DOHH2 (cell line): ENCODE results near the gene PLSCR2.
"Not testable (repeated sequence)": the region's sequence is repeated elsewhere in the genome, so short reads cannot be mapped to it uniquely, and the experiment has no call there.

Experiments used
- H3F3A ChIP-seq: fragments of 200-600 bp; sonication (generic), shearing (Covaris generic); 2 replicates; pipeline ENCODE4 v1.6.0; 2016; ENCODE audit warnings: antibody characterized with exemption, mild to moderate bottlenecking; ENCODE audit not compliant: control insufficient read depth, insufficient read depth
- H3K27ac ChIP-seq: fragments of 200-600 bp; sonication (generic); 2 replicates; pipeline ENCODE4 v1.5.1; 2014; ENCODE audit warnings: low read depth, mild to moderate bottlenecking, low read length, moderate library complexity
- H3K27me3 ChIP-seq: fragments of 200-600 bp; sonication (generic); 2 replicates; pipeline ENCODE4 v1.6.1; 2014; ENCODE audit warnings: mild to moderate bottlenecking, low read length, mixed read lengths; ENCODE audit not compliant: control insufficient read depth
- H3K36me3 ChIP-seq: fragments of 200-600 bp; sonication (generic); 2 replicates; pipeline ENCODE4 v1.6.1; 2014; ENCODE audit warnings: mild to moderate bottlenecking, low read length, moderate library complexity, mixed read lengths; ENCODE audit not compliant: control insufficient read depth
- H3K4me1 ChIP-seq: fragments of 200-600 bp; sonication (generic); 2 replicates; pipeline ENCODE4 v1.6.1; 2014; ENCODE audit warnings: mild to moderate bottlenecking, low read length, mixed read lengths; ENCODE audit not compliant: control insufficient read depth
- H3K4me2 ChIP-seq: fragments of 200-600 bp; sonication (generic); 2 replicates; pipeline ENCODE4 v1.6.0; 2014; ENCODE audit warnings: mild to moderate bottlenecking, low read length, moderate library complexity
- H3K4me3 ChIP-seq: fragments of 200-600 bp; sonication (generic); 2 replicates; pipeline ENCODE4 v1.5.1; 2014; ENCODE audit warnings: mild to moderate bottlenecking, low read length, mixed read lengths
- H3K79me2 ChIP-seq: fragments of 200-600 bp; sonication (generic); 2 replicates; pipeline ENCODE4 v1.6.1; 2014; ENCODE audit warnings: mild to moderate bottlenecking, low read length, mixed read lengths; ENCODE audit not compliant: control insufficient read depth
- H3K9me2 ChIP-seq: fragments of 200-600 bp; sonication (generic); replicated peaks from 2 replicates; pipeline ENCODE4 v1.6.1; 2014; ENCODE audit warnings: mild to moderate bottlenecking, low read length, mixed read lengths; ENCODE audit not compliant: control insufficient read depth
- H3K9me3 ChIP-seq: fragments of 200-600 bp; sonication (generic); 2 replicates; pipeline ENCODE4 v1.6.1; 2014; ENCODE audit warnings: antibody characterized with exemption, low read length, mixed read lengths; ENCODE audit not compliant: control insufficient read depth, insufficient read depth
- H4K20me1 ChIP-seq: fragments of 200-600 bp; sonication (generic); 2 replicates; pipeline ENCODE4 v1.6.0; 2014; ENCODE audit warnings: low read depth, mild to moderate bottlenecking, antibody characterized with exemption, low read length, moderate library complexity; ENCODE audit not compliant: control insufficient read depth, insufficient read depth
- EZH2phosphoT487 ChIP-seq: fragments of 200-600 bp; sonication (generic); IDR thresholded peaks from 2 replicates; pipeline ENCODE4 v1.6.1; 2017; ENCODE audit warnings: borderline replicate concordance, mild to moderate bottlenecking, antibody characterized with exemption, low read length, moderate library complexity, mixed read lengths
- TF ChIP-seq, protein P1 (sequence below): fragments of 200-600 bp; sonication (generic); IDR thresholded peaks from one replicate; pipeline ENCODE4 v1.5.1; 2014; ENCODE audit warnings: antibody characterized with exemption, mild to moderate bottlenecking, low read depth, low read length; ENCODE audit not compliant: poor library complexity, severe bottlenecking

Gene PLSCR2

DNA sequence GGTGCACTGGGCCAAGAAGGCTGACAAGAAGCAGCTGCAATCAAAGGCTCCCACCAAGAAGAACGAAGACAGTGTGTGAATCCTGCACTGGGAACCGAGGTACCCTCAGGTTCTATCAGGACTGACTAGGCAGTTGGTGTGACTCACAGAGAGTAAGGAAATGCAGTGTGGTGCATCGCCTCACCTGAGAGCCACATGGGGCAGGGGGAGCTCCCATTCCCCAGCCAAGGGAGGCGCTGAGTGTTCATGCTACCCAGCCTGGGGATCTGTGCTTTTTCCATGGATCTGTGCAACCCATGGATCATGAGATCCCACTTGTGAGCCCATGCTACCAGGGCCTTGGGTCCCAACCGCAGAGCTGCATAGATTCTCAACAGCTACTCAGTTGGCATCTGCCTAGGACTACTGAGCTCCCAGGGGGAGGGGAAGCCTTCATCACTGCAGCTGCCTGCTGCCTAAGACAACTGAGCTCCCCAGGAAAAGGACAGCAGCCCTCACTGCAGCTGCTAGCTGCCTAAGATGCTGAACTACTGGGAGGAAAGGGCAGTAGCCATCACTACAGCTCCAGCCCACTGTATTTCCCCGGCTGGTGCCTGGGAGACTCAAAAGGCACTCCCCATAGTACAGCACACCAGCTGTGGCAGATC lies 6.9 kb upstream of the PLSCR2 start:
- Histone ChIP-seq H3F3A (no peaks in the 10 kb centered on the region), H3K27ac (no peak overlapping the region), H3K79me2 (no peaks in the 10 kb centered on the region), H3K4me1 (no peaks in the 10 kb centered on the region), H3K4me2 (no peak overlapping the region), H3K27me3 (no peaks in the 10 kb centered on the region), H3K36me3 (no peaks in the 10 kb centered on the region), H3K4me3 (no peak overlapping the region), H3K9me3 (no peaks in the 10 kb centered on the region), H4K20me1 (no peaks in the 10 kb centered on the region), H3K9me2 (no peaks in the 10 kb centered on the region)
- TF ChIP-seq EZH2phosphoT487 = no peak
- TF ChIP-seq, protein P1, sequence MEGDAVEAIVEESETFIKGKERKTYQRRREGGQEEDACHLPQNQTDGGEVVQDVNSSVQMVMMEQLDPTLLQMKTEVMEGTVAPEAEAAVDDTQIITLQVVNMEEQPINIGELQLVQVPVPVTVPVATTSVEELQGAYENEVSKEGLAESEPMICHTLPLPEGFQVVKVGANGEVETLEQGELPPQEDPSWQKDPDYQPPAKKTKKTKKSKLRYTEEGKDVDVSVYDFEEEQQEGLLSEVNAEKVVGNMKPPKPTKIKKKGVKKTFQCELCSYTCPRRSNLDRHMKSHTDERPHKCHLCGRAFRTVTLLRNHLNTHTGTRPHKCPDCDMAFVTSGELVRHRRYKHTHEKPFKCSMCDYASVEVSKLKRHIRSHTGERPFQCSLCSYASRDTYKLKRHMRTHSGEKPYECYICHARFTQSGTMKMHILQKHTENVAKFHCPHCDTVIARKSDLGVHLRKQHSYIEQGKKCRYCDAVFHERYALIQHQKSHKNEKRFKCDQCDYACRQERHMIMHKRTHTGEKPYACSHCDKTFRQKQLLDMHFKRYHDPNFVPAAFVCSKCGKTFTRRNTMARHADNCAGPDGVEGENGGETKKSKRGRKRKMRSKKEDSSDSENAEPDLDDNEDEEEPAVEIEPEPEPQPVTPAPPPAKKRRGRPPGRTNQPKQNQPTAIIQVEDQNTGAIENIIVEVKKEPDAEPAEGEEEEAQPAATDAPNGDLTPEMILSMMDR = no peak

DNA sequence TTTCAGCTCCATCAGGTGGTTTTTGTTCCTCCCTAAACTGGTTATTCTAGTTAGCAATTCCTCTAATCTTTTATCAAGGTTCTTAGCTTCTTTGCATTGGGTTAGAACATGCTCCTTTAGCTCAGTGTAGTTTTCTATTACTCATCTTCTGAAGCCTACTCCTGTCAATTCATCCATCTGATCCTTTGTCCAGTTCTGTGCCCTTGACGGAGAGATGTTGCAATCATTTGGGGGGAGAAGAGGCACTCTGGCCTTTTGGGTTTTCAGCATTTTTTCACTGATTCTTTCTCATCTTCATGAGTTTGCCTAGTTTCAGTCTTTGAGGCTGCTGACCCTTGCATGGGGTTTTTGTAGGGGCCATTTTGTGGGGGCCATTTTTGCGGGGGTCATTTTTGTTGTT lies 5.6 kb upstream of the PLSCR2 start:
- not testable (repeated sequence) for H3K4me1 ChIP-seq, H3K27ac ChIP-seq, H3K9me2 ChIP-seq, H3K36me3 ChIP-seq, H3F3A ChIP-seq, H3K9me3 ChIP-seq, H3K4me3 ChIP-seq, H3K4me2 ChIP-seq, H3K27me3 ChIP-seq, H4K20me1 ChIP-seq, H3K79me2 ChIP-seq

DNA sequence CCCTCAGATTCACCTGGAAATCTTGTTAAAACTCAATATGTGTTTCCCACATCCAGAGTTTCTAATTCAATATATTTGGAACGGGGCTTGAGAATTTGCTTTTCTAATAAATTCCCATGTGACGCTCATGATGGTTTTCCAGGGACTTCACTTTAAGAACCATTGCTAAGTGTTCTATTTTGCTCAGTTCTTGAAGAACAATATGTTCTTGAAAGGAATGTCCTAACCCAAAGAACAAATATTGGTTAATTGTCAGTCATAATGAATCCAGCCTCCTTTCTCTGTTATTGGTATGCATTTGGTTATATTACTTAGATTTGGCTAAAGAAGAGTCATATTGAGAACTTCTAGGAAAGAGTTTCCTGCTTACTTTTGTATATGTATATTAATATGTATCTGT lies 4.4 kb upstream of the PLSCR2 start:
- no peak overlapping the region for H3K4me2 ChIP-seq
- H3F3A ChIP-seq = peaks cover 7% of the 10 kb centered on the region
- no peak for TF ChIP-seq EZH2phosphoT487
- TF ChIP-seq, protein P1 = no peak
- no peaks in the 10 kb centered on the region for H3K27me3 ChIP-seq
- peaks cover 18% of the 10 kb centered on the region for H3K4me1 ChIP-seq
- no peaks in the 10 kb centered on the region for H3K9me2 ChIP-seq
- no peaks in the 10 kb centered on the region for H3K36me3 ChIP-seq
- no peaks in the 10 kb centered on the region for H3K9me3 ChIP-seq
- H3K4me3 ChIP-seq = no peak overlapping the region
- no peaks in the 10 kb centered on the region for H4K20me1 ChIP-seq
- H3K79me2 ChIP-seq = no peaks in the 10 kb centered on the region
- no peak overlapping the region for H3K27ac ChIP-seq

DNA sequence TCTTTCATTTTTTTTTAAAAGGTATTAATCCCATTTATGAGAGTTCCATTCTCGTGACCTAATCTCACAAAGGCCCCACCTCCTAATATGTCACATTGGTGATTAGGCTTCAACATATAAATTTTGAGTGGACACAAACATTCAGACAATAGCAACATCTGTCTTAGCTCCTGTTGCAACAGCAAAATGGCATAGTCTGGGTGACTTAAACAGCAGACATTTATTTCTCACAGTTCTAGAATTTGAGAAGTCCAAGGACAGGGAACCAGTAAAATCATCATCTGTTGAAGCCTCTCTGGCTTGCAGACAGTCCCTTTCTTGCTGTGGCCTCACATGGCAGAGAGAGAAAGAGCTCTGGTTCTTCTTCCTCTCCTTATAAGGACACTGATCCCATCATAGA lies 3.2 kb upstream of the PLSCR2 start:
- Histone ChIP-seq H3K79me2 (no peaks in the 10 kb centered on the region), H3K9me3 (no peaks in the 10 kb centered on the region), H3F3A (peaks cover 13% of the 10 kb centered on the region), H3K4me3 (no peak overlapping the region), H3K27me3 (no peaks in the 10 kb centered on the region), H4K20me1 (no peaks in the 10 kb centered on the region), H3K9me2 (no peaks in the 10 kb centered on the region), H3K36me3 (no peaks in the 10 kb centered on the region), H3K4me1 (peaks cover 20% of the 10 kb centered on the region), H3K27ac (no peak overlapping the region), H3K4me2 (no peak overlapping the region)
- TF ChIP-seq, protein P1 = no peak
- TF ChIP-seq EZH2phosphoT487 = no peak
